ENCODE data around the gene CTNNA3. TPM values are rescaled to one million over a fixed set of nuclear protein-coding genes. Genes with fewer than 3 reads are reported as not detected.
A peak's percentile ranks its signal among the peaks of the same experiment; 100 is the strongest.

CTNNA3 gene
- total RNA-seq, 1 experiment from 2014 or later: not detected

- Mint-ChIP-seq H3K4me1 (ENCODE audit: low read depth, unreplicated experiment) (no peaks in the 10 kb centered on the region), H3K27ac (ENCODE audit: unreplicated experiment) (no peak overlapping the region), H3K4me3 (ENCODE audit: low read depth, unreplicated experiment) (no peak overlapping the region), H3K9me3 (ENCODE audit: low read depth, unreplicated experiment) (no peaks in the 10 kb centered on the region), H3K27me3 (ENCODE audit: unreplicated experiment) (peaks cover 13% of the 10 kb centered on the region), H3K36me3 (ENCODE audit: insufficient read depth, unreplicated experiment) (no peaks in the 10 kb centered on the region)
- TF ChIP-seq CTCF (IDR thresholded peaks at IDR 0.05; ENCODE audit: unreplicated experiment): no peak
- no TSS peak for BruUV-seq (replicated peaks)
- DNase-seq: no peak
- intact Hi-C loops (cut with micrococcal nuclease; ENCODE audit: unreplicated experiment): no loop called here
- CTCF ChIA-PET: no interaction called here
Measured at GRCh38 chr10:67668448-67668847, 27.5 kb downstream of the CTNNA3 start.

GRCh38 chr10:67667035-67667425 lies 29.0 kb downstream of the CTNNA3 start:
- no peaks in the 10 kb centered on the region for H3K4me1 Mint-ChIP-seq (ENCODE audit: low read depth, unreplicated experiment)

GRCh38 chr10:67666416-67667034 lies 29.5 kb downstream of the CTNNA3 start:
- no peaks in the 10 kb centered on the region for H3K4me1 Mint-ChIP-seq (ENCODE audit: low read depth, unreplicated experiment)
- intact Hi-C loops (cut with micrococcal nuclease; ENCODE audit: unreplicated experiment): loop anchor here (1.0 kb wide), 1 partner anchor 114 kb away; no protein-coding TSS in a partner anchor
- no TSS peak for BruUV-seq (replicated peaks)
- H3K9me3 Mint-ChIP-seq (ENCODE audit: low read depth, unreplicated experiment): no peaks in the 10 kb centered on the region
- peak; percentile 66 for TF ChIP-seq CTCF (IDR thresholded peaks at IDR 0.05; ENCODE audit: unreplicated experiment)
- H3K4me3 Mint-ChIP-seq (ENCODE audit: low read depth, unreplicated experiment): no peak overlapping the region
- H3K27ac Mint-ChIP-seq (ENCODE audit: unreplicated experiment): no peak overlapping the region
- peaks cover 13% of the 10 kb centered on the region for H3K27me3 Mint-ChIP-seq (ENCODE audit: unreplicated experiment)
- no peaks in the 10 kb centered on the region for H3K36me3 Mint-ChIP-seq (ENCODE audit: insufficient read depth, unreplicated experiment)
- CTCF ChIA-PET: interaction anchor here (0.7 to 1.3 kb wide), 2 partner anchors 111 to 113 kb away, joined by 4 to 12 read pairs; no protein-coding TSS in a partner anchor
- DNase-seq: no peak

More at GRCh38 chr10:67667035-67667425, 29.0 kb downstream of the CTNNA3 start:
- no TSS peak for BruUV-seq (replicated peaks)
- no peak for DNase-seq
- no peak overlapping the region for H3K4me3 Mint-ChIP-seq (ENCODE audit: low read depth, unreplicated experiment)
- no peaks in the 10 kb centered on the region for H3K9me3 Mint-ChIP-seq (ENCODE audit: low read depth, unreplicated experiment)
- peaks cover 13% of the 10 kb centered on the region for H3K27me3 Mint-ChIP-seq (ENCODE audit: unreplicated experiment)
- no peaks in the 10 kb centered on the region for H3K36me3 Mint-ChIP-seq (ENCODE audit: insufficient read depth, unreplicated experiment)
- no peak for TF ChIP-seq CTCF (IDR thresholded peaks at IDR 0.05; ENCODE audit: unreplicated experiment)
- intact Hi-C loops (cut with micrococcal nuclease; ENCODE audit: unreplicated experiment): no loop called here
- CTCF ChIA-PET: interaction anchor here (0.7 to 1.3 kb wide), 2 partner anchors 110 to 113 kb away, joined by 4 to 12 read pairs; no protein-coding TSS in a partner anchor
- H3K27ac Mint-ChIP-seq (ENCODE audit: unreplicated experiment): no peak overlapping the region

- DNase-seq: no peak
- H3K9me3 Mint-ChIP-seq (ENCODE audit: low read depth, unreplicated experiment): no peaks in the 10 kb centered on the region
- H3K4me1 Mint-ChIP-seq (ENCODE audit: low read depth, unreplicated experiment): no peaks in the 10 kb centered on the region
- no peak overlapping the region for H3K4me3 Mint-ChIP-seq (ENCODE audit: low read depth, unreplicated experiment)
- peaks cover 4% of the 10 kb centered on the region for H3K27me3 Mint-ChIP-seq (ENCODE audit: unreplicated experiment)
- no TSS peak for BruUV-seq (replicated peaks)
- intact Hi-C loops (cut with micrococcal nuclease; ENCODE audit: unreplicated experiment): no loop called here
- no peaks in the 10 kb centered on the region for H3K36me3 Mint-ChIP-seq (ENCODE audit: insufficient read depth, unreplicated experiment)
- no peak for TF ChIP-seq CTCF (IDR thresholded peaks at IDR 0.05; ENCODE audit: unreplicated experiment)
- no peak overlapping the region for H3K27ac Mint-ChIP-seq (ENCODE audit: unreplicated experiment)
- CTCF ChIA-PET: no interaction called here
Measured at GRCh38 chr10:67665491-67665890, 30.5 kb downstream of the CTNNA3 start.
